HG03095 (cell line): ENCODE measurements around the gene PLEKHO1.

Experiments
- ATAC-seq: cut with Tn5 transposase; IDR thresholded peaks from one replicate; pipeline ENCODE4 v1.9.1; 2021; ENCODE audit warnings: moderate library complexity; ENCODE audit not compliant: unreplicated experiment

The PLEKHO1 gene

GRCh38 chr1:150150133-150151021 is 661 bp downstream of the PLEKHO1 start:
- ATAC-seq, result no peak

GRCh38 chr1:150151291-150152181 is 1.8 kb downstream of the PLEKHO1 start:
- no peak for ATAC-seq

- no peak for ATAC-seq
Observed at GRCh38 chr1:150152182-150152536, 2.4 kb downstream of the PLEKHO1 start.

GRCh38 chr1:150152772-150153456 is 3.2 kb downstream of the PLEKHO1 start:
- no peak for ATAC-seq

GRCh38 chr1:150154143-150154542 is 4.4 kb downstream of the PLEKHO1 start:
- no peak for ATAC-seq

GRCh38 chr1:150155413-150156071 is 5.8 kb downstream of the PLEKHO1 start:
- no peak for ATAC-seq

- ATAC-seq, result no peak
Observed at GRCh38 chr1:150156868-150157603, 7.3 kb downstream of the PLEKHO1 start.

GRCh38 chr1:150159550-150159949 is 9.8 kb downstream of the PLEKHO1 start:
- no peak for ATAC-seq

- ATAC-seq, result no peak
Observed at GRCh38 chr1:150160964-150161621, 11.4 kb downstream of the PLEKHO1 start.

- ATAC-seq, result no peak
Observed at GRCh38 chr1:150161747-150162581, 12.2 kb downstream of the PLEKHO1 start.

GRCh38 chr1:150162582-150162861 is 12.8 kb downstream of the PLEKHO1 start:
- ATAC-seq, result no peak

GRCh38 chr1:150162862-150163706 is 13.4 kb downstream of the PLEKHO1 start:
- no peak for ATAC-seq

GRCh38 chr1:150164224-150164623 is 14.5 kb downstream of the PLEKHO1 start:
- ATAC-seq, result no peak

GRCh38 chr1:150164779-150165178 is 15.1 kb downstream of the PLEKHO1 start:
- no peak for ATAC-seq

- ATAC-seq, result no peak
Observed at GRCh38 chr1:150165622-150166612, 16.2 kb downstream of the PLEKHO1 start.

GRCh38 chr1:150168960-150169601 is 19.4 kb downstream of the PLEKHO1 start:
- no peak for ATAC-seq
